Cerebellar nuclear complex (tissue), 1 donor: Measurements from ENCODE around the gene PPP2R5C.

Source experiments
- DNase-seq, 2 experiments: peaks; one replicate each; lab custom pipeline; 2025; lab: John Stamatoyannopoulos, UW

PPP2R5C gene

GRCh38 chr14:101887219-101887618 is 125.7 kb downstream of the PPP2R5C start:
- no peak for DNase-seq

- DNase-seq = no peak
Measured at GRCh38 chr14:101888182-101888581, 126.7 kb downstream of the PPP2R5C start.

GRCh38 chr14:101889366-101889765 is 127.9 kb downstream of the PPP2R5C start:
- no peak for DNase-seq

GRCh38 chr14:101889898-101890297 is 128.4 kb downstream of the PPP2R5C start:
- no peak for DNase-seq

- DNase-seq = no peak
Measured at GRCh38 chr14:101891471-101891870, 130.0 kb downstream of the PPP2R5C start.

- DNase-seq = no peak
Measured at GRCh38 chr14:101893759-101894158, 132.2 kb downstream of the PPP2R5C start.

GRCh38 chr14:101894365-101895081 is 133.0 kb downstream of the PPP2R5C start:
- DNase-seq = no peak

GRCh38 chr14:101895256-101895655 is 133.7 kb downstream of the PPP2R5C start:
- no peak for DNase-seq

GRCh38 chr14:101897326-101897725 is 135.8 kb downstream of the PPP2R5C start:
- no peak for DNase-seq

- DNase-seq = no peak
Measured at GRCh38 chr14:101898416-101898815, 136.9 kb downstream of the PPP2R5C start.

GRCh38 chr14:101899263-101899662 is 137.8 kb downstream of the PPP2R5C start:
- DNase-seq = no peak

GRCh38 chr14:101900253-101900652 is 138.7 kb downstream of the PPP2R5C start:
- DNase-seq = no peak

- DNase-seq = peak in 1 of 2 experiments; percentile 6
Measured at GRCh38 chr14:101903111-101903561, 141.6 kb downstream of the PPP2R5C start.

- DNase-seq = no peak
Measured at GRCh38 chr14:101905614-101906013, 144.1 kb downstream of the PPP2R5C start.

- no peak for DNase-seq
Measured at GRCh38 chr14:101906645-101907044, 145.1 kb downstream of the PPP2R5C start.

GRCh38 chr14:101907619-101908018 is 146.1 kb downstream of the PPP2R5C start:
- DNase-seq = no peak

GRCh38 chr14:101908795-101909194 is 147.3 kb downstream of the PPP2R5C start:
- DNase-seq = no peak

GRCh38 chr14:101909371-101910096 is 148.0 kb downstream of the PPP2R5C start:
- no peak for DNase-seq

GRCh38 chr14:101912841-101913240 is 151.3 kb downstream of the PPP2R5C start:
- no peak for DNase-seq

- no peak for DNase-seq
Measured at GRCh38 chr14:101914083-101914482, 152.6 kb downstream of the PPP2R5C start.

- no peak for DNase-seq
Measured at GRCh38 chr14:101915871-101916815, 154.6 kb downstream of the PPP2R5C start.

GRCh38 chr14:101916816-101917412 is 155.4 kb downstream of the PPP2R5C start:
- DNase-seq = no peak
